Cardiac septum (tissue), 1 donor: ENCODE data around the gene MARVELD3. TPM values are rescaled to one million over a fixed set of nuclear protein-coding genes. Genes with fewer than 3 reads are reported as not detected.
"Not testable (repeated sequence)": the region's sequence is repeated elsewhere in the genome, so short reads cannot be mapped to it uniquely, and the experiment has no call there.

Source experiments
- DNase-seq: peaks from one replicate; pipeline ENCODE4 v3.0.0-alpha.2; 2020; ENCODE audit warnings: low spot score
- intact Hi-C: fragments of 100-400 bp; cut with DNase I; formaldehyde crosslinking; loops from one replicate; pipeline ENCODE4 v1.14.0; 2022
- total RNA-seq: library from RNA; stranded (reverse); fragmentation: NEBNext Ultra II Directional; extraction: Animal tissue kit (Norgen Biotek cat#: 25700); gene quantifications from one replicate; pipeline ENCODE4 v1.2.1, GENCODE V29; 2021
- donor health status: DM: no; HTN: no; CAD: no.

The MARVELD3 gene
- total RNA-seq, 1 donor from 2014 or later: not detected

GRCh38 chr16:71666928-71667707, 41.1 kb downstream of the MARVELD3 start:
- intact Hi-C loops: no loop called here
- no peak for DNase-seq

DNA sequence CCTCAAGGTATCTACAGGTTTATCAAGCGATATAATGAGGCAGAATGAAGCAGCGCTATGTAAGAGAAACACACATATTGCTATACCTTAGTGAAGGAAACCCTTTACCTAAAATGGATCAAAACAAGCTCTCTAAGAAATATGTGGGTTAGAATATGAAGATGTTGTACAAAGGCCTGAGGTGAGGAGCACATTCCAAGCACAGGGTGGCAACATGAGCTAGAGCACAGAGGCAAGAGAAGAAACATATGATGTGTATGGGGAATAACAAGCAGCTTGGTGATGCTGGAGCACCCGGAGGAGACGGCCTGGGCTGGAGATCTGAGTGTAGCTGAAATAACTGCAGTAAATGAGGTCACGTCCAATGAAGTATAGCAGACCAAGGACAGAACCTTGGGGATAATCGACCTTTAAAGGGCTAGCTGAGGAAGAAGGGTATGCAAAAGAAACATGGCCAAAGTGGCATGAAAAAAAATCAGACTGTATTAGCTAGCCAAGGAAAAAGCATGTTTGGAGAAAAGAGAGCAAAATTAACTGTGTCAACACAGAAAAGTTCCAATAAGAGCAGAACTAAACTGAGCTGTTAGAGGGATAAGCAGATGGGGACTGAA, 44.0 kb downstream of the MARVELD3 start:
- intact Hi-C loops: no loop called here
- no peak for DNase-seq

DNA sequence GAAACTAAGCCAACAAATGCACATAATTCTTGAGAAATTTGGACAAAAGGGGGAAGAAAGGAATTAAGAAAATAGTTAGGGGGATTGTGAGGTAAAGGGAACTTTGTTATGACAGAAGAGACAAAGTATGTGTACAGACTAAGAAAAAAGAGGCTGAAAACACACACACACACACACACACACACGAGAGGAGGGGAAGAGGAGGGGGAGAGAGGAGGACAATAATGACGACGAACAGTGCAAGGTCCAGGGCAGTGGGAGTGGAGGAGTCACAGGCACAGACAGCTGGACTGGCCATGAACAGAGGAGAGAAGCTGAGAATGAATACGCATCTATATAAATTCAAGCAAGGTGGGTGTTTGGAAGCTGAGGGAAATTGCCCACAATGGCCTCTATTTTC, 44.6 kb downstream of the MARVELD3 start:
- intact Hi-C loops: no loop called here
- no peak for DNase-seq

GRCh38 chr16:71671165-71671564, 45.2 kb downstream of the MARVELD3 start:
- no peak for DNase-seq
- intact Hi-C loops: no loop called here

GRCh38 chr16:71672125-71672524, 46.1 kb downstream of the MARVELD3 start:
- intact Hi-C loops: no loop called here
- no peak for DNase-seq

- no peak for DNase-seq
- intact Hi-C loops: no loop called here
Measured at GRCh38 chr16:71672803-71673581, 47.0 kb downstream of the MARVELD3 start.

DNA sequence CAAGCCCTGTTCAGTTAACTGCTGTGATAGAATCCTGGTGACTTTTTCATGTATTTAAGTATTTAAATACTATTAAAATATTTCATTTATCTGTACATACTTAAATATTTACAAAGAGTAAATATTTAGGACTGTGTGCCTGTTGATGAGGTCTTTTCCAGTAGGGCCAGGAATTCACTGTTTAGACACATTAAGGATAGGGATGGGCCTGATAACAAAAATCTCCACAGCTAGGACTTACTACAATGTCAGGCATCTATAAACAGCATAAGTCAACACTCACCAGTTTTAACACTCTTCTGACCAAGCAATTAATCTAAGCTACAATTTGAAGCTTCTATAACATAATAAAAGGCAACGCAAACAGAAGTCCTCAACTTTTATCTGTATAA, 47.6 kb downstream of the MARVELD3 start:
- DNase-seq: no peak
- intact Hi-C loops: no loop called here

- intact Hi-C loops: no loop called here
- no peak for DNase-seq
Measured at GRCh38 chr16:71674229-71674628, 48.2 kb downstream of the MARVELD3 start.

- intact Hi-C loops: no loop called here
- no peak for DNase-seq
Measured at GRCh38 chr16:71675380-71675779, 49.4 kb downstream of the MARVELD3 start.

GRCh38 chr16:71676236-71676635, 50.3 kb downstream of the MARVELD3 start:
- intact Hi-C loops: no loop called here
- no peak for DNase-seq

- intact Hi-C loops: no loop called here
- no peak for DNase-seq
Measured at GRCh38 chr16:71681360-71681759, 55.4 kb downstream of the MARVELD3 start.

DNA sequence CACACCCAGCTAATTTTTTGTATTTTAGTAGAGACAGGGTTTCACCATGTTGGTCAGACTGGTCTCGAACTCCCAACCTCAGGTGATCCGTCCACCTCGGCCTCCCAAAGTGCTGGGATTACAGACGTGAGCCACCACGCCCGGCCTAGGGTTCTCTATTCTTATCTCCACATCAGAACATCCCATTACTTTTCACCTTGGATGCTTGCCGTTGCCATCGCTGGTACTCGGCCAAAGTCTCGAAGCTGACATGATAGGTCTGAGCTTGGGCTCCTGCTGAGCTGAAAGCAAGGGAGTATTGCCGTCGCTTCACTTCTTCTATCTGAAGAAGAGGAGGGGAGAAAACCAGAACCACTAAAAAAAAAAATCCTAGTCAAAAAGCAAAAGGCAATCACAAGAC, 58.3 kb downstream of the MARVELD3 start:
- intact Hi-C loops, DNase-seq: not testable (repeated sequence)

Other genes starting within 250 kb of the MARVELD3 start
- gene TLE7, start 184.1 kb upstream of the MARVELD3 start, total RNA-seq: not detected
- gene ZNF23, start 163.9 kb upstream of the MARVELD3 start, total RNA-seq: 5.9 TPM
- 2.6 TPM for gene ZNF19, start 136.9 kb upstream of the MARVELD3 start, total RNA-seq
- gene CHST4, start 99.8 kb upstream of the MARVELD3 start, total RNA-seq: not detected
- gene TAT, start 49.1 kb upstream of the MARVELD3 start, total RNA-seq: not detected
- gene PHLPP2, start 98.5 kb downstream of the MARVELD3 start, total RNA-seq: 6.6 TPM
- 39.2 TPM for gene AP1G1, start 182.7 kb downstream of the MARVELD3 start, total RNA-seq
- 22.9 TPM for gene ATXN1L, start 219.8 kb downstream of the MARVELD3 start, total RNA-seq